Measurements from ENCODE around the gene CYGB. TPM values are rescaled to one million over a fixed set of nuclear protein-coding genes. Genes with fewer than 3 reads are reported as not detected.

CYGB gene
- total and polyA plus RNA-seq, 2 of the 13 experiments (the other 11 are each of a cell fraction or from before 2014, with no cell fraction given), result 18.9 to 27.1 TPM

- TF ChIP-seq KIAA2018 (CRISPR knock-in tag; IDR thresholded peaks at IDR 0.05; ENCODE audit: borderline replicate concordance), result peak; percentile 79; the same call in 1 of the 2 replicates
- no peak for TF ChIP-seq ZNF143 (CRISPR knock-in tag; IDR thresholded peaks at IDR 0.05)
- TF ChIP-seq HDAC1 (CRISPR knock-in tag; IDR thresholded peaks at IDR 0.05), result peak; percentile 14; the same call in 1 of the 2 replicates
- peak; percentile 38 for TF ChIP-seq PTBP1 (IDR thresholded peaks at IDR 0.05; ENCODE audit: low read depth, low read length, poor library complexity, severe bottlenecking)
- 0 out of 2 replicates have a peak, but pooled peaks have one; percentile 6 for TF ChIP-seq ZSCAN31 (CRISPR knock-in tag; IDR thresholded peaks at IDR 0.05; ENCODE audit: low read depth)
- no peak for TF ChIP-seq TIGD3 (CRISPR knock-in tag; IDR thresholded peaks at IDR 0.05; ENCODE audit: borderline replicate concordance)
- TF ChIP-seq KLF12 (CRISPR knock-in tag; IDR thresholded peaks at IDR 0.05; ENCODE audit: borderline replicate concordance), result no peak
- peak; percentile 25; the same call in 1 of the 2 replicates for TF ChIP-seq FOXP4 (CRISPR knock-in tag; IDR thresholded peaks at IDR 0.05)
- no peak for TF ChIP-seq HNRNPL (IDR thresholded peaks at IDR 0.05; ENCODE audit: low read depth, low read length)
- TF ChIP-seq TCF7 (IDR thresholded peaks at IDR 0.05; ENCODE audit: low read depth), result 0 out of 2 replicates have a peak, but pooled peaks have one; percentile 2
- TF ChIP-seq ZNF850 (CRISPR knock-in tag; conservative IDR thresholded peaks at IDR 0.05), result 0 out of 2 replicates have a peak, but pooled peaks have one; percentile 21
Measured at GRCh38 chr17:76500747-76501017, 36.8 kb downstream of the CYGB start (continued).
